IMR-90 (cell line): ENCODE results near the gene DHRS12. TPM values are rescaled to one million over a fixed set of nuclear protein-coding genes. Genes with fewer than 3 reads are reported as not detected.

Experiments used
- ATAC-seq: fragments of 200-7000 bp; cut with Tn5 transposase; 2 replicates; pipeline ENCODE4 v1.9.1; 2020; ENCODE audit warnings: low read depth, mild to moderate bottlenecking, moderate library complexity
- BruUV-seq: library from RNA; stranded (reverse); fragments of 400-500 nt; replicated peaks from 2 replicates; lab custom pipeline; 2021; lab: Mats Ljungman, UMichigan
- CTCF ChIA-PET: fragments of 300-600 bp; formaldehyde crosslinking; extraction: SDS; loops from one replicate; lab custom pipeline; 2021; ENCODE audit warnings: antibody characterized with exemption; lab: Yijun Ruan, JAX
- POLR2A ChIA-PET: fragments of 300-600 bp; sonication (Branson Sonifier 250); formaldehyde crosslinking; loops from one replicate; lab custom pipeline; 2022; ENCODE audit warnings: antibody characterized with exemption; ENCODE audit not compliant: unreplicated experiment; lab: Charles Lee
- DNase-seq: peaks from one replicate; pipeline ENCODE4 v3.0.0; 2013
- H2AFZ ChIP-seq: replicated peaks from 2 replicates; pipeline ENCODE3; 2013; ENCODE audit warnings: low read length, mild to moderate bottlenecking; ENCODE audit not compliant: poor library complexity
- H2AK5ac ChIP-seq: 2 replicates; pipeline ENCODE4 v1.6.1; 2013; ENCODE audit warnings: low read depth, low read length, inconsistent platforms
- H2AK9ac ChIP-seq: replicated peaks from 2 replicates; pipeline ENCODE3; 2013; ENCODE audit warnings: mild to moderate bottlenecking, low read depth, low read length, moderate library complexity; ENCODE audit not compliant: poor library complexity
- H2BK120ac ChIP-seq: 2 replicates; pipeline ENCODE4 v1.6.1; 2013; ENCODE audit warnings: low read depth, low read length, inconsistent platforms
- H2BK15ac ChIP-seq: 3 replicates; pipeline ENCODE4 v1.6.1; 2013; ENCODE audit warnings: low read depth, low read length, inconsistent platforms
- H2BK20ac ChIP-seq: 2 replicates; pipeline ENCODE4 v1.6.1; 2013; ENCODE audit warnings: low read depth, mild to moderate bottlenecking, inconsistent platforms, low read length, moderate library complexity
- H2BK5ac ChIP-seq: 2 replicates; pipeline ENCODE4 v1.6.1; 2013; ENCODE audit warnings: mild to moderate bottlenecking, low read depth, low read length, inconsistent platforms; ENCODE audit not compliant: poor library complexity, severe bottlenecking
- H3K14ac ChIP-seq: replicated peaks from 2 replicates; pipeline ENCODE4 v1.6.1; 2013; ENCODE audit warnings: low read depth, low read length, inconsistent platforms
- H3K18ac ChIP-seq: 2 replicates; pipeline ENCODE4 v1.6.1; 2013; ENCODE audit warnings: low read depth, low read length, control low read depth
- H3K23ac ChIP-seq: 2 replicates; pipeline ENCODE4 v1.6.1; 2013; ENCODE audit warnings: low read depth, low read length, inconsistent platforms
- H3K27ac ChIP-seq: 2 replicates; pipeline ENCODE4 v1.5.1; 2013; ENCODE audit warnings: mild to moderate bottlenecking, control low read depth, low read length; ENCODE audit not compliant: insufficient read depth
- H3K27me3 ChIP-seq: 2 replicates; pipeline ENCODE4 v1.6.1; 2013; ENCODE audit warnings: low read length; ENCODE audit not compliant: control insufficient read depth, insufficient read depth
- H3K36me3 ChIP-seq: 2 replicates; pipeline ENCODE4 v1.6.1; 2013; ENCODE audit warnings: low read length, mixed read lengths; ENCODE audit not compliant: control insufficient read depth, insufficient read depth
- H3K4ac ChIP-seq: 2 replicates; pipeline ENCODE4 v1.6.1; 2013; ENCODE audit warnings: low read depth, low read length, inconsistent platforms
- H3K4me1 ChIP-seq: 2 replicates; pipeline ENCODE4 v1.6.1; 2013; ENCODE audit warnings: low read length, mixed read lengths; ENCODE audit not compliant: control insufficient read depth, insufficient read depth
- H3K4me2 ChIP-seq: 2 replicates; pipeline ENCODE4 v1.6.1; 2013; ENCODE audit warnings: low read depth, mild to moderate bottlenecking, control low read depth, low read length, moderate library complexity
- H3K4me3 ChIP-seq: 2 replicates; pipeline ENCODE4 v1.5.1; 2013; ENCODE audit warnings: low read depth, mild to moderate bottlenecking, control low read depth, low read length, moderate library complexity; ENCODE audit not compliant: insufficient read depth
- H3K56ac ChIP-seq: 2 replicates; pipeline ENCODE4 v1.6.1; 2013; ENCODE audit warnings: low read length, inconsistent platforms; ENCODE audit not compliant: insufficient read depth; ENCODE audit errors: extremely low read depth
- H3K79me1 ChIP-seq, 2 experiments: 2 replicates each; pipeline ENCODE4 v1.6.1; 2013; ENCODE audit warnings: low read length in 2 of 2, inconsistent platforms in 1 of 2, low read depth in 1 of 2
- H3K9ac ChIP-seq: 2 replicates; pipeline ENCODE4 v1.6.1; 2013; ENCODE audit warnings: low read depth, low read length, control low read depth
- H3K9me1 ChIP-seq: 2 replicates; pipeline ENCODE4 v1.6.1; 2013; ENCODE audit warnings: low read length, inconsistent platforms; ENCODE audit not compliant: insufficient read depth
- H3K9me3 ChIP-seq: 2 replicates; pipeline ENCODE4 v1.6.1; 2013; ENCODE audit warnings: low read length; ENCODE audit not compliant: control insufficient read depth, insufficient read depth
- H4K20me1 ChIP-seq: 2 replicates; pipeline ENCODE4 v1.6.1; 2013; ENCODE audit warnings: low read length, inconsistent platforms; ENCODE audit not compliant: insufficient read depth
- H4K5ac ChIP-seq: 2 replicates; pipeline ENCODE4 v1.6.1; 2013; ENCODE audit warnings: mild to moderate bottlenecking, low read depth, low read length, control low read depth
- H4K8ac ChIP-seq, 2 experiments: 2 replicates each; pipeline ENCODE4 v1.6.1; 2013; ENCODE audit warnings: low read depth in 2 of 2, low read length in 2 of 2, control low read depth in 1 of 2, inconsistent platforms in 1 of 2
- H4K91ac ChIP-seq: 2 replicates; pipeline ENCODE4 v1.6.1; 2013; ENCODE audit warnings: low read depth, low read length, inconsistent platforms; ENCODE audit not compliant: insufficient read depth
- BHLHE40 ChIP-seq: fragments of 150-350 bp; IDR thresholded peaks from 2 replicates; pipeline ENCODE4 v1.6.1; 2016; ENCODE audit warnings: mild to moderate bottlenecking, low read depth, low read length
- CEBPB ChIP-seq: IDR thresholded peaks from 2 replicates; pipeline ENCODE4 v1.6.1; 2012; ENCODE audit warnings: low read depth, low read length, improper control_type of control experiment
- CHD1 ChIP-seq: IDR thresholded peaks from 2 replicates; pipeline ENCODE4 v1.6.1; 2012; ENCODE audit warnings: low read depth, low read length, improper control_type of control experiment
- CTCF ChIP-seq: conservative IDR thresholded peaks from 2 replicates; pipeline ENCODE4 v1.5.1; 2012; ENCODE audit warnings: mild to moderate bottlenecking, low read depth, low read length, improper control_type of control experiment
- ELK1 ChIP-seq: fragments of 150-350 bp; IDR thresholded peaks from 2 replicates; pipeline ENCODE4 v1.6.1; 2016; ENCODE audit warnings: low read depth, mild to moderate bottlenecking, low read length, moderate library complexity, borderline replicate concordance
- FOS ChIP-seq: fragments of 150-350 bp; IDR thresholded peaks from 2 replicates; pipeline ENCODE4 v1.6.1; 2016; ENCODE audit warnings: low read depth, low read length
- MAFK ChIP-seq: IDR thresholded peaks from 2 replicates; pipeline ENCODE4 v1.6.1; 2012; ENCODE audit warnings: low read depth, low read length, improper control_type of control experiment
- MAZ ChIP-seq: IDR thresholded peaks from 2 replicates; pipeline ENCODE4 v1.6.1; 2012; ENCODE audit warnings: low read depth, mild to moderate bottlenecking, low read length, improper control_type of control experiment, moderate library complexity, borderline replicate concordance
- MXI1 ChIP-seq: IDR thresholded peaks from 2 replicates; pipeline ENCODE4 v1.6.1; 2012; ENCODE audit warnings: low read depth, mild to moderate bottlenecking, low read length, moderate library complexity, borderline replicate concordance
- NFE2L2 ChIP-seq: fragments of 150-350 bp; IDR thresholded peaks from 2 replicates; pipeline ENCODE4 v1.6.1; 2016; ENCODE audit warnings: low read depth, mild to moderate bottlenecking, low read length
- POLR2A ChIP-seq: IDR thresholded peaks from 2 replicates; pipeline ENCODE4 v1.6.1; 2012; ENCODE audit warnings: mild to moderate bottlenecking, low read depth, low read length
- RAD21 ChIP-seq: IDR thresholded peaks from 2 replicates; pipeline ENCODE4 v1.6.1; 2012; ENCODE audit warnings: low read length, improper control_type of control experiment
- RCOR1 ChIP-seq: IDR thresholded peaks from 2 replicates; pipeline ENCODE4 v1.6.1; 2012; ENCODE audit warnings: mild to moderate bottlenecking, low read length, improper control_type of control experiment; ENCODE audit not compliant: insufficient replicate concordance
- RFX5 ChIP-seq: IDR thresholded peaks from 2 replicates; pipeline ENCODE4 v1.8.0; 2012; ENCODE audit warnings: low read depth, mild to moderate bottlenecking, low read length, moderate library complexity
- SMC3 ChIP-seq: fragments of 150-350 bp; IDR thresholded peaks from 2 replicates; pipeline ENCODE4 v1.6.1; 2016; ENCODE audit warnings: low read depth, mild to moderate bottlenecking, antibody characterized with exemption, low read length, moderate library complexity
- USF2 ChIP-seq: fragments of 150-350 bp; IDR thresholded peaks from 2 replicates; pipeline ENCODE4 v1.6.1; 2017; ENCODE audit warnings: mild to moderate bottlenecking, antibody characterized with exemption, low read length, low read depth
- WGBS, 2 experiments: methylation state at CpG; one replicate each; pipeline versions ENCODE4 v1.1.5 to v1.1.7; 2013; ENCODE audit warnings: missing lambda C conversion rate in 2 of 2; ENCODE audit not compliant: insufficient read length in 1 of 2; ENCODE audit errors: extremely low coverage in 2 of 2; 5-methylcytosine and 5-hydroxymethylcytosine counted together
- dilution Hi-C: fragments of 300-500 bp; cut with HindIII; formaldehyde crosslinking; loops from one replicate; pipeline ENCODE4 v1.14.3; 2018; ENCODE audit warnings: low sequenced_read_pairs; ENCODE audit not compliant: unreplicated experiment
- in situ Hi-C: fragments of 300-500 bp; cut with MboI; formaldehyde crosslinking; loops from 3 replicates; pipeline ENCODE4 v1.14.3; 2019; ENCODE audit warnings: low sequenced_read_pairs, inconsistent platforms, mixed read lengths
- intact Hi-C: fragments of 100-400 bp; cut with micrococcal nuclease; formaldehyde crosslinking; loops from 2 replicates; pipeline ENCODE4 v1.10.0; 2022
- polyA plus RNA-seq, 3 experiments: library from polyadenylated mRNA; depleted of rRNA; stranded (reverse); fragments of >200 nt; gene quantifications; 2 replicates each; pipeline ENCODE4 v1.2.3, GENCODE V29; 2012; ENCODE audit warnings: low replicate concordance in 1 of 3
- total RNA-seq: library from RNA; depleted of rRNA; stranded (reverse); fragments of >200 nt; gene quantifications from 2 replicates; pipeline ENCODE4 v1.2.3, GENCODE V29; 2012

DHRS12 gene
- total and polyA plus RNA-seq, 2 of the 4 experiments (the other 2 are of a cell fraction) = 1.3 to 1.6 TPM

- ChIA-PET CTCF (no interaction called here), POLR2A (no interaction called here)
- no peak overlapping the region for H4K91ac ChIP-seq
- H3K27ac ChIP-seq = no peak overlapping the region
- H3K36me3 ChIP-seq = no peaks in the 10 kb centered on the region
- no peak overlapping the region for H2BK20ac ChIP-seq
- no peak overlapping the region for H3K18ac ChIP-seq
- no peak overlapping the region for H2BK120ac ChIP-seq
- H3K9me1 ChIP-seq = peaks cover 4% of the 10 kb centered on the region; the same call in 1 of the 2 replicates
- H3K56ac ChIP-seq = no peak overlapping the region
- intact Hi-C loops (loop anchor here (10.0 kb wide), 1 partner anchor 195 kb away; the partner anchor contains the start of genes ALG11 and ATP7B), in situ Hi-C loops (loop anchor here (10.0 kb wide), 1 partner anchor 305 kb away; the partner anchor contains the start of gene NEK5), dilution Hi-C loops (no loop called here)
- no TSS peak for BruUV-seq
- no peak overlapping the region for H2AK5ac ChIP-seq
- H3K14ac ChIP-seq = no peak overlapping the region
- H4K5ac ChIP-seq = no peak overlapping the region
- no peak for TF ChIP-seq SMC3
- TF ChIP-seq MXI1 = no peak
- no peak for TF ChIP-seq MAZ
- no peak for TF ChIP-seq RCOR1
- TF ChIP-seq BHLHE40 = no peak
- no peak for TF ChIP-seq POLR2A
- no peak for TF ChIP-seq FOS
- TF ChIP-seq RAD21 = no peak
- TF ChIP-seq CEBPB = no peak
- no peak for TF ChIP-seq RFX5
- TF ChIP-seq USF2 = no peak
- TF ChIP-seq MAFK = no peak
- TF ChIP-seq CHD1 = no peak
- no peak for TF ChIP-seq NFE2L2
- no peak for TF ChIP-seq CTCF
- no peak for TF ChIP-seq ELK1
- no peak overlapping the region for H2AK9ac ChIP-seq
- no CpG with 5 or more reads among the region's 3 CpGs for WGBS, 2 experiments
- no peak overlapping the region for H3K4me3 ChIP-seq
- H3K79me1 ChIP-seq = no peaks in the 10 kb centered on the region
- H4K8ac ChIP-seq = no peak overlapping the region
- H2BK5ac ChIP-seq = no peak overlapping the region
- DNase-seq = no peak
- H3K4me2 ChIP-seq = no peak overlapping the region
- H3K9me3 ChIP-seq = no peaks in the 10 kb centered on the region
- no peaks in the 10 kb centered on the region for H3K4me1 ChIP-seq
- no peak overlapping the region for H2AFZ ChIP-seq
- H3K27me3 ChIP-seq = peaks cover 67% of the 10 kb centered on the region
- no peak overlapping the region for H2BK15ac ChIP-seq
- no peak overlapping the region for H3K23ac ChIP-seq
- H3K4ac ChIP-seq = no peak overlapping the region
- H4K20me1 ChIP-seq = no peaks in the 10 kb centered on the region
- no peak overlapping the region for H3K9ac ChIP-seq
- no peak for ATAC-seq
These were observed 15.6 kb upstream of the DHRS12 start for GRCh38 chr13:51819544-51819943.
